Keratinocyte (primary cell): ENCODE data around the gene DUSP7. TPM values are rescaled to one million over a fixed set of nuclear protein-coding genes. Genes with fewer than 3 reads are reported as not detected.

Experiments used
- DNase-seq: peaks from one replicate; pipeline ENCODE4 v3.0.0-alpha.2; 2011; ENCODE audit warnings: low read depth, missing footprints, low spot score
- FAIRE-seq: peaks from 2 replicates; lab custom pipeline; 2011; peaks lifted over from hg19 to GRCh38; lab: Jason Lieb, UNC
- H2AFZ ChIP-seq: 2 replicates; pipeline ENCODE4 v1.6.0; 2012; ENCODE audit warnings: low read length, control low read depth, inconsistent platforms; ENCODE audit not compliant: control insufficient read depth
- H3K27ac ChIP-seq: 2 replicates; pipeline ENCODE4 v1.5.1; 2011; ENCODE audit warnings: low read length; ENCODE audit not compliant: control insufficient read depth, insufficient read depth
- H3K27me3 ChIP-seq: 3 replicates; pipeline ENCODE4 v1.6.0; 2011; ENCODE audit warnings: low read length; ENCODE audit not compliant: control insufficient read depth, insufficient read depth; ENCODE audit errors: extremely low read depth
- H3K36me3 ChIP-seq, 2 experiments: 2 replicates in 1 of 2; 3 replicates in 1 of 2; pipeline ENCODE4 v1.5.1; 2011; ENCODE audit warnings: low read length in 2 of 2, mild to moderate bottlenecking in 1 of 2; ENCODE audit not compliant: control insufficient read depth in 2 of 2, insufficient read depth in 2 of 2; ENCODE audit errors: extremely low read depth in 1 of 2
- H3K4me1 ChIP-seq: 3 replicates; pipeline ENCODE4 v1.5.1; 2011; ENCODE audit warnings: low read length; ENCODE audit not compliant: control insufficient read depth, insufficient read depth; ENCODE audit errors: extremely low read depth
- H3K4me2 ChIP-seq: 3 replicates; pipeline ENCODE4 v1.6.0; 2011; ENCODE audit warnings: low read depth, low read length; ENCODE audit not compliant: control insufficient read depth, insufficient read depth; ENCODE audit errors: extremely low read depth
- H3K4me3 ChIP-seq, 3 experiments: fragments of 200-600 bp in 1 of 3; sonication (generic) in 1 of 3; 2 replicates in 2 of 3; 3 replicates in 1 of 3; pipeline ENCODE4 v1.5.1; 2011 to 2016; ENCODE audit warnings: low read length in 3 of 3, mild to moderate bottlenecking in 3 of 3, control low read depth in 2 of 3, inconsistent platforms in 1 of 3, low read depth in 1 of 3, mixed read lengths in 1 of 3, mixed run types in 1 of 3, moderate library complexity in 1 of 3; ENCODE audit not compliant: control insufficient read depth in 2 of 3, insufficient read depth in 2 of 3; ENCODE audit errors: extremely low read depth in 1 of 3
- H3K79me2 ChIP-seq: 2 replicates; pipeline ENCODE4 v1.6.0; 2012; ENCODE audit warnings: low read length; ENCODE audit not compliant: control insufficient read depth, insufficient read depth
- H3K9ac ChIP-seq: 3 replicates; pipeline ENCODE4 v1.6.0; 2011; ENCODE audit warnings: low read length; ENCODE audit not compliant: control insufficient read depth, insufficient read depth; ENCODE audit errors: extremely low read depth
- H3K9me1 ChIP-seq: 3 replicates; pipeline ENCODE4 v1.6.0; 2011; ENCODE audit warnings: low read length; ENCODE audit not compliant: control insufficient read depth, insufficient read depth; ENCODE audit errors: extremely low read depth
- H3K9me3 ChIP-seq: 2 replicates; pipeline ENCODE4 v1.5.1; 2012; ENCODE audit warnings: low read depth, low read length; ENCODE audit not compliant: control insufficient read depth
- H4K20me1 ChIP-seq: 3 replicates; pipeline ENCODE4 v1.6.0; 2011; ENCODE audit warnings: low read length; ENCODE audit not compliant: control insufficient read depth, insufficient read depth; ENCODE audit errors: extremely low read depth
- CTCF ChIP-seq, 3 experiments: IDR thresholded peaks in 1 of 3; conservative IDR thresholded peaks in 1 of 3; optimal IDR thresholded peaks in 1 of 3; 2 replicates in 2 of 3; 3 replicates in 1 of 3; pipeline versions ENCODE3 to v1.5.1; 2011; ENCODE audit warnings: low read length in 3 of 3, mild to moderate bottlenecking in 3 of 3, moderate library complexity in 2 of 3, control low read depth in 1 of 3, inconsistent platforms in 1 of 3; ENCODE audit not compliant: insufficient read depth in 2 of 3; ENCODE audit errors: extremely low read depth in 1 of 3
- EZH2 ChIP-seq: IDR thresholded peaks from one replicate; pipeline ENCODE4 v1.6.1; 2012; ENCODE audit warnings: inconsistent platforms, mild to moderate bottlenecking, low read length, moderate library complexity
- dilution Hi-C: fragments of 300-500 bp; cut with MboI; formaldehyde crosslinking; loops from one replicate; pipeline ENCODE4 v1.7.0; 2020; ENCODE audit warnings: low sequenced_read_pairs; ENCODE audit not compliant: extremely low pct_ligation_motif_present
- polyA plus RNA-seq, 5 experiments: library from polyadenylated mRNA; depleted of rRNA in 3 of 5; stranded (reverse) in 3 of 5; stranded (forward) in 1 of 5; unstranded in 1 of 5; fragments of >200 nt; gene quantifications; 1 replicate in 1 of 5; 2 replicates in 3 of 5; 3 replicates in 1 of 5; pipeline versions ENCODE4 v1.2.1 to v1.2.3, GENCODE V29; 2011 to 2012; ENCODE audit warnings: missing spikeins in 2 of 5, low read depth in 1 of 5, low replicate concordance in 1 of 5

DUSP7 gene
- polyA plus RNA-seq, 1 donor (not counting 4 experiments of a cell fraction or from before 2014, with no cell fraction given) = 103 TPM

GRCh38 chr3:52005571-52005986, 50.8 kb downstream of the DUSP7 start:
- Histone ChIP-seq H2AFZ (peak overlapping the region; percentile 75), H3K9me3 (no peaks in the 10 kb centered on the region), H3K4me1 (peaks cover 24% of the 10 kb centered on the region), H3K27ac (no peak overlapping the region), H3K9me1 (no peaks in the 10 kb centered on the region), H4K20me1 (no peaks in the 10 kb centered on the region), H3K9ac (peak overlapping the region; percentile 54), H3K27me3 (no peaks in the 10 kb centered on the region), H3K4me3 (peak overlapping the region in 1 of 3 experiments; percentile 7), H3K36me3 (no peaks in the 10 kb centered on the region), H3K79me2 (no peaks in the 10 kb centered on the region), H3K4me2 (peak overlapping the region; percentile 41)
- no peak for DNase-seq
- FAIRE-seq = no peak
- dilution Hi-C loops = no loop called here
- TF ChIP-seq EZH2 (no peak), CTCF (optimal IDR thresholded peaks at IDR 0.05 in 1 of 3, IDR thresholded peaks at IDR 0.05 in 1 of 3, conservative IDR thresholded peaks at IDR 0.05 in 1 of 3; ENCODE audit: extremely low read depth in 1 of 3, insufficient read depth in 2 of 3, low read length in 3 of 3) (no peak)

- no peak for TF ChIP-seq CTCF (optimal IDR thresholded peaks at IDR 0.05 in 1 of 3, IDR thresholded peaks at IDR 0.05 in 1 of 3, conservative IDR thresholded peaks at IDR 0.05 in 1 of 3; ENCODE audit: extremely low read depth in 1 of 3, insufficient read depth in 2 of 3, low read length in 3 of 3)
- TF ChIP-seq EZH2 = no peak
- DNase-seq = no peak
- Histone ChIP-seq H3K9me1 (no peaks in the 10 kb centered on the region), H2AFZ (no peak overlapping the region), H3K79me2 (no peaks in the 10 kb centered on the region), H3K9me3 (no peaks in the 10 kb centered on the region), H3K27me3 (no peaks in the 10 kb centered on the region), H3K36me3 (no peaks in the 10 kb centered on the region), H3K4me3 (no peak overlapping the region), H3K4me2 (peak overlapping the region; percentile 41), H3K4me1 (peaks cover 24% of the 10 kb centered on the region), H3K27ac (no peak overlapping the region), H4K20me1 (no peaks in the 10 kb centered on the region), H3K9ac (peak overlapping the region; percentile 54)
- no peak for FAIRE-seq
- dilution Hi-C loops = no loop called here
These were observed 51.4 kb downstream of the DUSP7 start for GRCh38 chr3:52004906-52005395.
